ENCODE results near the gene STX4.

DNA sequence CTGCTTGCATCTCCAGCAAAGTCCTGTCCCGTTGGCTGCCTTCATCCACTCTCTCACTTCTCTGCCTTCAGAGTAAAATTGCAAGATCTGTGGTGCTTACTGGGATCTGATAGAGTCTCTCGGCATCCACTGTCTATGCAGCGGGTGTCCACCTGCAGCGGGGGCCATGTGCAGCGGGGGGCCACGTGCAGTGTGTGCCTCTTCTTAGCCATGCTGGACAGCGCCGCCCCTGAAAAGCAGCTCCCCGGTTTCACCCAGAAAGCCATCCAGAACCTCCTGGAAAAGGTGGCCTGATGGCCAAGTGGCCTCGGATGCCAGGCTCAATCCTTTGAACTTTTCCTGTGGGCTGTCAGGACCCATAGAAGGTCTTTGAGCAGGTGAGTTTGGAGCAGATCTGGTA lies 9.5 kb downstream of the STX4 start:
- no peak for TF ChIP-seq TAF1 (IDR thresholded peaks at IDR 0.05; ENCODE audit: low read depth, low read length)
- no peak for TF ChIP-seq POLR2AphosphoS5 (IDR thresholded peaks at IDR 0.05; ENCODE audit: low read depth, low read length)
- no peak for TF ChIP-seq SPI1 (IDR thresholded peaks at IDR 0.05; ENCODE audit: low read depth, low read length)
- TF ChIP-seq POLR2A (IDR thresholded peaks at IDR 0.05; ENCODE audit: low read depth, low read length): no peak
